GM21423 (cell line): Measurements from ENCODE around the gene TRIM44.

Source experiments
- ATAC-seq: cut with Tn5 transposase; IDR thresholded peaks from one replicate; pipeline ENCODE4 v1.9.1; 2021; ENCODE audit warnings: mild to moderate bottlenecking, moderate library complexity; ENCODE audit not compliant: unreplicated experiment

Gene TRIM44, protein sequence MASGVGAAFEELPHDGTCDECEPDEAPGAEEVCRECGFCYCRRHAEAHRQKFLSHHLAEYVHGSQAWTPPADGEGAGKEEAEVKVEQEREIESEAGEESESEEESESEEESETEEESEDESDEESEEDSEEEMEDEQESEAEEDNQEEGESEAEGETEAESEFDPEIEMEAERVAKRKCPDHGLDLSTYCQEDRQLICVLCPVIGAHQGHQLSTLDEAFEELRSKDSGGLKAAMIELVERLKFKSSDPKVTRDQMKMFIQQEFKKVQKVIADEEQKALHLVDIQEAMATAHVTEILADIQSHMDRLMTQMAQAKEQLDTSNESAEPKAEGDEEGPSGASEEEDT

GRCh38 chr11:35662649-35663407 lies at the start of gene TRIM44:
Gene TRIM44 (plus strand): TSS chr11:35662775. CDS start chr11:35663112, 337 bp downstream.
- ATAC-seq, result peak; percentile 90

- ATAC-seq, result no peak
These were observed 47.5 kb upstream of the TRIM44 start for GRCh38 chr11:35614939-35615569.

GRCh38 chr11:35615921-35616900 lies 46.4 kb upstream of the TRIM44 start:
- no peak for ATAC-seq

DNA sequence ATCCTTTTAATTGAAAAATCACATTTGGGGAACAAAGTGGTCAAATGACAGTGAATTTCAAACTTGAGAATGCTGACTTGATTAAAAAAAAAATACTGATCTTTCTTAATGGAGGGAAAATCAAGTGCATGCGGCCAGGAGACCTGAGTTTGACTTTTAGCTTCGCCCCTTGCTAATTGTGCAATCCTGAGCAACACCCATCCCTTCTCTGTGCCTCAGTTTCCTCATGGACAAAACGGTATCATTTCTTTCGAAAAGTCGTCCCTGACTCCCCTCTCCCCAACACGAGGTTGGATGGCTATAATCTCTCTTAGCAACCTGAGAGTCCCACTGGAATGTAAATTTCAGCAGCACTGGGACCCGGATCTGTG lies 45.3 kb upstream of the TRIM44 start:
- ATAC-seq, result no peak

DNA sequence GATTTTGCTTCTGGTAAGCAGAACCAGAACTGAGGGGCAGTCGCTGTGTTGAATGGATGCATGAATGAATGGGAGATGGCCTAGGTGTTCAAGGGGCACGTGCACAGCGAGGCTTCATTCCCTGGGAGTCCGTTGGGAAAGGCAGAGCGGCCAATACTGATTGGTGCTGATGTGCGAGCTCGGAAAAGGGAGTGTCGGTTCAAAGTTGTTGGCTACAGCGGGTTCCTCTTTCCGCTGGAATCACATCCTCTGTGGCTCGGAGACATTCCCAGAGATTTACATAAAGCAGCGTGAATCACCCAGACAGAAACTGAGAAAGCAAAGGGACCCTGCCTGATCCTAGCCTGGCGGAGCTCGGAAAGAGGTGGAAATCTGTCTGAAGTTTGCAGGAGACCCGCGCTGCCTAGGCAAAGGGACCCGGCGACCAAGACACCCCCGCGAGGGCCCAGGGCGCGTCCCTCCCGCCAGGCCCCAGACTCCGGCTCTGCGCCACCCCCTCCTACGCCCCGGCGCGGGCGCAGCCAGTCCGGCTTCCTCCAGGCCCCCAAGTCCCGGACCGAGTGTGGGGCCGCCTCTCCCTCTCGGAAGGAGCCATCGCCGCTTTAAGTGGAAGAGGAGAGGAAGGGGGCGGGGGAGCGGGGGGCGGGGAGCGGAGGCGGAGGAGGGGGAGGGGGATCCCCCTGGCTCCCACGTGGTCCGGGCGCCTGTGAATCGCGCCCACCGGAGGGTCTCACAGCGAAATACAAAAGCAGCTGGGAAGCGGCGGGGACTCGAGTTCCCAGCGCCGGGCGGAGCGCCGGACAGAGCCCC lies 44.7 kb upstream of the TRIM44 start, which contains the start of gene FJX1:
FJX1 (plus strand) TSS at position 774 of the 810 bp plus-strand sequence. CDS start 177 bp downstream, outside the sequence.
- ATAC-seq, result peak; percentile 28

- ATAC-seq, result peak; percentile 34
These were observed 44.0 kb upstream of the TRIM44 start for GRCh38 chr11:35618497-35619115.

- ATAC-seq, result peak; percentile 30
These were observed 43.3 kb upstream of the TRIM44 start for GRCh38 chr11:35619116-35619854.

- no peak for ATAC-seq
These were observed 42.5 kb upstream of the TRIM44 start for GRCh38 chr11:35619855-35620640.

GRCh38 chr11:35620795-35621194 lies 41.8 kb upstream of the TRIM44 start:
- no peak for ATAC-seq

DNA sequence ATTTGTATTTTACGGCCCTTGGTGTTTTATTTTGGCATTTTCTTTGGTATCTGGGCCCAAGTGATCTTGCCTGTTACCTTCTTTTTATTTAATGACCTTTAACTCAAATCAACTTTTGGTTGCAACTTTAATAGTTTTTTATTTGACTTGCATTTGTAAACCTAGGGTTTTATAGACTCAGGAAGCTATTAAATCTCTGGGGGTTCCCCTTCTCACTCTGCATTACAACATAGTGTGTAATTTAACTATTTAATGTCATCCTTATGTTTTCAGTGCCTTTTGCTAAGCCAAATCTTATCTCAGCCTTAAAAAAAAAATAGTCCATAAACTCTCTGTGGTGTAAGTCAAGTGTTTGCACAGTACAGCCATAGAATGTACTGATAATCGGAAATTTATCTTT lies 41.0 kb upstream of the TRIM44 start:
- no peak for ATAC-seq

DNA sequence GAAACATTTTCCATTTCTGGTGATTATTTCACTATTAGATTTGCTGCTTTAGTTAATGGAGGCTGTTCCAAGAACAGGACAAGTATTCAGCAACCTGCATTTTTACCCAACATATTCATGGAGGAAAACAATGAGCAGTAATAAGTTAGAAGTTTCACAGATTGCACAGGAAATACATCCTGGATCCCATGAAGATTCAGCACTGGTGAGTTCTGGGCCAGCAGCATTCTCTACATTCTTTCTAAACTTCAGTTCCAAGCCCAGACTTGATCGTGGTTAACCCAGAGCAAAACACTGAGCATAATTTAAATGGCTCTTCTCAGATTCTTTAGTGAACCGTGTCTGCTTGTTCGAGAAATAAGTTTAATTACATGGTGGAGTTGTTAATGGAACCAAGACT lies 40.5 kb upstream of the TRIM44 start:
- ATAC-seq, result no peak

DNA sequence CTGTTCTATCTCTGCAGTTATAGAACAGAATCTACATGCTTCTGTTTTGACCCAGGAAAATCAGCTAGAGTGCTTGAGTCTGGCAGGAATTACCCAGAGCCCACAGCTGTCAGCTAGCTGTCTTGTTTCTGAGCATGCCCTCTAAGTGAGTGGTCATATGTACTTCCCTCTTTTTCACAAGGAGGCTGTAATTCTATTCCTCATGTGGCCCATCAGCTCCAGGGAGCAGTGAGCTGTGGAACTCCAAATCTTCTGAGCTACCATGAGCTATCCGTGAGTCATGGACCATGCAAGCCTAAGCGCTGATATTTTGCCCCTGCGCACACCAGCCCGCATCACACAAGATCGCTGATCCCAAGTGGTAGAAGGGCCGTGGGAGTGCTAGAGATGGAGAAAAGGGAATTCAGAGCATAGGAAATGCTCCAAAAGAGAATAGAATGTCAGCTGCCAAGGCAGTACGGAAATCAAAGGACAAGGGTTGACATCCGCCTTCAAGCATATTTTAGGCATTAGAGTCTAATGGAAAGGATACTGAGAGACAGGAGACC lies 38.9 kb upstream of the TRIM44 start:
- ATAC-seq, result no peak

GRCh38 chr11:35624316-35624715 lies 38.3 kb upstream of the TRIM44 start:
- ATAC-seq, result no peak

DNA sequence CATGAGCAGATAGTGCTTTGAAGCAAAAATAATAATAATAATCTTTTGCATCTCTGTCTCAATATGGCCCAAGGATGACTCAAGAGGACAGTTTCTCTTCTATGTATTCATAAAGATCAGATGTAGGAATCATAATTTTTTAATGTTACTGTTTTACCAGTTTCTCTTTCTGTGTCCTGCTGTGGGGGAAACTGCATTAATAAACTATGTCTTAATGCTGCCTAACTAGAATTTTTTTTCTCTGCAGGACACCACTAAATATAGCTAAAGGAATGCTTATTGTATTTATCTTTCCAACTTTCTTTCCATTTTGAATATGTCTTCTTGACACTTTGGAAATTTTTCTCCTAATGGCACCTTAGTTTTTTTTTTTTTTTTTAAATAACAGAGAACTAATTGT lies 37.8 kb upstream of the TRIM44 start:
- no peak for ATAC-seq

- no peak for ATAC-seq
These were observed 36.1 kb upstream of the TRIM44 start for GRCh38 chr11:35626501-35626900.

DNA sequence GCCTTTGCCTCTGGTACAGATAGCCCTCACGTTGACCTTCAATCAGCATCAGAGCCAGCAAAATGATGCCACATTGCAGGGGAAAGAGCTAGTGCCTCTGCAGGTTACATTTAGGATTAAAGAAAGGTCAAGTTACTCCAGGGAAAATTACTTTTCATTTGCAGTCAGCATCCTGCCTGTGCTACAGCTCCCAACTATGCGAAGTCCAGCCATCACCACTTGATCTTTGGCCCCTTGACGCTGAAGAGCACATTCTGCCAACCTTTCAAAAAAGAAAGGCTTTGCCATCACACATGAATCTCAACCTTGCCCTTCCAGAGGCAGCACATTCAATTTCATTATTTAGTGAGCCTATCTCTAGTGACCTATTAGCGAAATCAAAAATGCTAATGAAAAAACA lies 33.1 kb upstream of the TRIM44 start:
- ATAC-seq, result no peak

GRCh38 chr11:35629914-35630313 lies 32.7 kb upstream of the TRIM44 start:
- no peak for ATAC-seq
